ENCODE results near the gene FHOD3.

- TF ChIP-seq, protein P1, sequence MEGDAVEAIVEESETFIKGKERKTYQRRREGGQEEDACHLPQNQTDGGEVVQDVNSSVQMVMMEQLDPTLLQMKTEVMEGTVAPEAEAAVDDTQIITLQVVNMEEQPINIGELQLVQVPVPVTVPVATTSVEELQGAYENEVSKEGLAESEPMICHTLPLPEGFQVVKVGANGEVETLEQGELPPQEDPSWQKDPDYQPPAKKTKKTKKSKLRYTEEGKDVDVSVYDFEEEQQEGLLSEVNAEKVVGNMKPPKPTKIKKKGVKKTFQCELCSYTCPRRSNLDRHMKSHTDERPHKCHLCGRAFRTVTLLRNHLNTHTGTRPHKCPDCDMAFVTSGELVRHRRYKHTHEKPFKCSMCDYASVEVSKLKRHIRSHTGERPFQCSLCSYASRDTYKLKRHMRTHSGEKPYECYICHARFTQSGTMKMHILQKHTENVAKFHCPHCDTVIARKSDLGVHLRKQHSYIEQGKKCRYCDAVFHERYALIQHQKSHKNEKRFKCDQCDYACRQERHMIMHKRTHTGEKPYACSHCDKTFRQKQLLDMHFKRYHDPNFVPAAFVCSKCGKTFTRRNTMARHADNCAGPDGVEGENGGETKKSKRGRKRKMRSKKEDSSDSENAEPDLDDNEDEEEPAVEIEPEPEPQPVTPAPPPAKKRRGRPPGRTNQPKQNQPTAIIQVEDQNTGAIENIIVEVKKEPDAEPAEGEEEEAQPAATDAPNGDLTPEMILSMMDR (IDR thresholded peaks at IDR 0.05), result no peak
- TF ChIP-seq POLR2A (IDR thresholded peaks at IDR 0.05), result no peak
- TF ChIP-seq POLR2AphosphoS5 (IDR thresholded peaks at IDR 0.05; ENCODE audit: insufficient read depth in 1 of 2, low read depth in 1 of 2), result no peak
These were observed 463.7 kb downstream of the FHOD3 start for GRCh38 chr18:36761186-36761698.
